Vagina (tissue), 2 donors: ENCODE data around the gene EDC4. TPM values are rescaled to one million over a fixed set of nuclear protein-coding genes. Genes with fewer than 3 reads are reported as not detected.

Source experiments
- DNase-seq, 2 donors: peaks; one replicate each; pipeline ENCODE4 v3.0.0-alpha.2; 2017; ENCODE audit errors: extremely low spot score in 2 of 2
- H3K27ac ChIP-seq: fragments of 200-600 bp; sonication (generic); one replicate; pipeline ENCODE4 v1.5.1; 2019
- H3K27me3 ChIP-seq: fragments of 200-600 bp; sonication (generic); one replicate; pipeline ENCODE4 v1.5.1; 2019
- H3K36me3 ChIP-seq, 2 donors: fragments of 200-600 bp; sonication (generic); one replicate each; pipeline ENCODE4 v1.5.1; 2017 to 2019
- H3K4me1 ChIP-seq: fragments of 200-600 bp; sonication (generic); one replicate; pipeline ENCODE4 v1.5.1; 2019
- H3K4me3 ChIP-seq, 2 donors: fragments of 200-600 bp; sonication (generic); 1 replicate in 1 of 2; 2 replicates in 1 of 2; pipeline ENCODE4 v1.5.1; 2016 to 2019
- H3K9me3 ChIP-seq: fragments of 200-600 bp; sonication (generic); one replicate; pipeline ENCODE4 v1.5.1; 2019
- CTCF ChIP-seq, 3 experiments: fragments of 450-650 bp in 2 of 3; fragments of 200-600 bp in 1 of 3; sonication (generic) in 1 of 3; IDR thresholded peaks; one replicate each; pipeline ENCODE4 v1.5.1; 2017 to 2019; ENCODE audit warnings: antibody characterized with exemption in 3 of 3, mild to moderate bottlenecking in 2 of 3, moderate library complexity in 2 of 3
- POLR2A ChIP-seq, 2 donors: fragments of 450-650 bp; IDR thresholded peaks; one replicate each; pipeline ENCODE4 v1.6.1; 2017; ENCODE audit warnings: antibody characterized with exemption in 2 of 2, mild to moderate bottlenecking in 2 of 2, moderate library complexity in 2 of 2
- POLR2AphosphoS5 ChIP-seq, 2 donors: sonication (generic); formaldehyde crosslinking; IDR thresholded peaks; one replicate each; pipeline ENCODE4 v1.9.0; 2017; ENCODE audit warnings: antibody characterized with exemption in 2 of 2, mild to moderate bottlenecking in 2 of 2, low read depth in 1 of 2; ENCODE audit not compliant: insufficient read depth in 1 of 2
- intact Hi-C: fragments of 100-400 bp; cut with DNase I; formaldehyde crosslinking; loops from one replicate; pipeline ENCODE4 v1.15.1; 2023
- total RNA-seq: library from RNA; depleted of rRNA; stranded (reverse); fragments of >200 nt; gene quantifications from one replicate; pipeline ENCODE4 v1.2.3, GENCODE V29; 2016

Gene EDC4
- total RNA-seq, 1 donor from 2014 or later, result 71.9 TPM

DNA sequence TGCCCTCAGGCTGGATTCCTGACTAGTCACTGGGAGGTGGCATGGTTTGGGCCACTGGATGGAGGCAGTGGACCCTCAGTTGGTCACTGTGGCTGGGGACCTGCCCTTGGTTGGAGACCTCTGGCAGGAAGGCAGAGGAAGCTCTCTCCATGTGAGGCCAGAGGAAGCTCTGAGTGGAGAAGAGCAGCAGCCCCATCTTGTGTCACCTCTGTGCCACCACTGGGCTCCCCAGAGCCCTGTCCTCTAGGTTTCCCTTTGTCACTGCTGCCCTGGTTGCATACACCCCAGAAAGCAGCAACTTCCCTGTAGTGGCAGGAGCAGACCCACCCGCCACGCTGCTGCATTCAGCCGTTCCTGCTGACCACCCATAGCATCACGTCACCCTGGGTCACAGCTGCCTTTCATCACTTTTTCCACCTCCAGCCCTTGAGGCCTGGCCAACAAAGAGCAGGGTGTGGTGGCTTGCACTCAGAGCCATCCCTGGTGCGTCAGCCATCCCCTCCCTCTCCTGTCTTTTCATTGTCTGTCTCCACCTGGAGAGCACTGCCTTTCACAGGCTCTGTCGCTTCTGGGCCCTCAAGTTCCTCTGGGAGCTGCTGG, 46.9 kb downstream of the EDC4 start:
- H3K4me3 ChIP-seq, result no peak overlapping the region
- peaks cover 67% of the 10 kb centered on the region for H3K4me1 ChIP-seq
- H3K27ac ChIP-seq, result no peak overlapping the region
- DNase-seq, result no peak
- H3K36me3 ChIP-seq, result peaks cover 0 to 21% of the 10 kb centered on the region in 2 donors
- TF ChIP-seq POLR2A (IDR thresholded peaks at IDR 0.05) (no peak), CTCF (IDR thresholded peaks at IDR 0.05) (no peak), POLR2AphosphoS5 (IDR thresholded peaks at IDR 0.05; ENCODE audit: insufficient read depth in 1 of 2, low read depth in 1 of 2) (no peak)
- H3K9me3 ChIP-seq, result no peaks in the 10 kb centered on the region
- intact Hi-C loops, result no loop called here
- H3K27me3 ChIP-seq, result no peaks in the 10 kb centered on the region

DNA sequence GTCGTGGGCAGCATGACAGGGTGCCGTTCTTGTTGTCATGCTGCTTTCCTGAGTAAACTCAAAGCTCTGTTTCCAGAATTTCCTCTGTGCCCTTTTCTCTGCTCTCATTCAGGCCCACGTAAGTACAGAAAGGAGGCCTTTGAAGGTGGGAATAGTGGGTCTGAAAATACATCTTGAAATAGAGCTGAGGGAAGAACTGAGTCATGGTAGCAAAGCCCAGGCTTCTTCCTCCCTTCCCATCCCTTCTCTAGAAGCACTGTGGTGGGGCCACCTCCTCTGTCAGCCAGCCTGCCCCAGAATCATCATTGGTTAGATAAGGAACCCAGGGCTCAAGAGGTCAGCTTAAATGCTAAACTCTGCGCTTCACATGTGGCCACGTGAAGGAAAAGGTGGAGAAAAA, 49.4 kb downstream of the EDC4 start:
- Histone ChIP-seq H3K27me3 (no peaks in the 10 kb centered on the region), H3K4me1 (peaks cover 60% of the 10 kb centered on the region), H3K36me3 (peaks cover 0 to 11% of the 10 kb centered on the region in 2 donors), H3K9me3 (no peaks in the 10 kb centered on the region), H3K4me3 (no peak overlapping the region), H3K27ac (no peak overlapping the region)
- TF ChIP-seq CTCF (IDR thresholded peaks at IDR 0.05), result no peak
- no peak for TF ChIP-seq POLR2AphosphoS5 (IDR thresholded peaks at IDR 0.05; ENCODE audit: insufficient read depth in 1 of 2, low read depth in 1 of 2)
- TF ChIP-seq POLR2A (IDR thresholded peaks at IDR 0.05), result no peak
- intact Hi-C loops, result no loop called here
- DNase-seq, result no peak

DNA sequence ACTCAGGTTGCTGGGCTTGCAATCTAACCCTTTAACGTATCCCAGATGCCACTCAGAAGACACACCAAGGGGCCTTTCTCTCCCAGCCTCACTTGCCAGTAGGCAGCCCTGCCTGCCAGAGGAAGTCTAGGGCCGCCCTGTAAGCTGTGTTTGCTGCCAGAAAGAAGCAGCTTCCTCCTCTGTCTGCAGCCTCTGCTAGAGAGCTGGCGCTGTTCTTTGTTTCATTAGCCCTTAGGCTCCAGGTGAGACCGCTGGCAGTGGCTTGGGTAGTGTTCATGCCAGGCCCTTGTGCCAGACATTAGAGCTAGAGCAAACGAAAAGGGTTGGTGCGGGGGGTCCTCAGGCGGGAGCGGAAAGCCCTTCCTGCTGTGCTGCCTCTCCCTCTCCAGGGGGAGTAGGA, 49.9 kb downstream of the EDC4 start:
- H3K27me3 ChIP-seq, result no peaks in the 10 kb centered on the region
- DNase-seq, result no peak
- intact Hi-C loops, result no loop called here
- TF ChIP-seq POLR2AphosphoS5 (IDR thresholded peaks at IDR 0.05; ENCODE audit: insufficient read depth in 1 of 2, low read depth in 1 of 2), result no peak
- H3K36me3 ChIP-seq, result peaks cover 0 to 16% of the 10 kb centered on the region in 2 donors
- peaks cover 54% of the 10 kb centered on the region for H3K4me1 ChIP-seq
- no peak overlapping the region for H3K27ac ChIP-seq
- H3K9me3 ChIP-seq, result no peaks in the 10 kb centered on the region
- H3K4me3 ChIP-seq, result no peak overlapping the region

- Histone ChIP-seq H3K9me3 (no peaks in the 10 kb centered on the region), H3K27me3 (no peaks in the 10 kb centered on the region), H3K36me3 (peaks cover 0 to 23% of the 10 kb centered on the region in 2 donors), H3K4me3 (no peak overlapping the region), H3K27ac (no peak overlapping the region), H3K4me1 (peaks cover 52% of the 10 kb centered on the region)
- no peak for DNase-seq
- TF ChIP-seq CTCF (IDR thresholded peaks at IDR 0.05), result no peak
- no peak for TF ChIP-seq POLR2AphosphoS5 (IDR thresholded peaks at IDR 0.05; ENCODE audit: insufficient read depth in 1 of 2, low read depth in 1 of 2)
- intact Hi-C loops, result no loop called here
These were observed 50.7 kb downstream of the EDC4 start for GRCh38 chr16:67923414-67924116.

DNA sequence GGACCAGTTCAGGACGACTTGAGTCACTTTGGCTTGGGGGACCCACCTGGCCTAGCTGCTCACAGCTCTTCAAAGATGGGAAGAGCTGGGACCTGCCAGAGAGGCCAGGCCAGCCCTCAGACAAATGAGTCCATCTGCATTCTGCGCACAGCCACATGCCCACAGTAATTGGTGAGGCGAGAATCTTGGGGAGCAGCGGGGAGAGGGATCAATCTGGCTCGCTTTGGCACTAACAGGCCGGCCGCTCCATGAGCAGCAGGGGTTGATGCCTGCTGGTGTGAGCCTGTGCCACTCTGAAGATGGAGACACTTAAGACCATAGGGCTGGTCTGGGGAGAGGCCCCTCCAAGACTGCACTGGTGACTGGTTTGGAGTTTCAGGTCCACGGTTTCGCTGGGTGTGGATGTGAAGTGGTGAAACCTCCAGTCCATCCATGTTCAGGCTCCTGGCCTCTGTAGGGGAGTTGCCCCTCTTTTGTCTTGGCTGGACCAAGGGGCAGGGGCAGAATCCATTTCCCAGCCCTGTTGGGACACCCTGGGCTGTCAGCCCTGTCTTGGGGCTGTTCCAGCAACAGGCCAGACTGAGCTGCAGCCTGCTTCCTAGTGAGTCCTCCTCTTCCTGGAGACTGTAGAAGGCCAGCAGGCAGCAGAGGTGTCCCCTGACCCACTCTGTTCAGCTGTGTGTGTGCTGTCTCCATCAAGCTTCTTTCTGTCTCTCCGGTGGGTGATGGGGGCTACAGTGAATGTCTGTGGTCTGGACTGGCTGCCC, 51.5 kb downstream of the EDC4 start:
- no peak overlapping the region for H3K4me3 ChIP-seq
- peaks cover 50% of the 10 kb centered on the region for H3K4me1 ChIP-seq
- no peak for DNase-seq
- no peak for TF ChIP-seq POLR2A (IDR thresholded peaks at IDR 0.05)
- no peak overlapping the region for H3K27ac ChIP-seq
- no peaks in the 10 kb centered on the region for H3K9me3 ChIP-seq
- intact Hi-C loops, result no loop called here
- H3K36me3 ChIP-seq, result peaks cover 0 to 23% of the 10 kb centered on the region in 2 donors
- H3K27me3 ChIP-seq, result no peaks in the 10 kb centered on the region
